GM10266 (cell line): ENCODE measurements around the gene EIF4B.

Experiments
- DNase-seq: peaks from one replicate; pipeline ENCODE4 v3.0.0; 2012; ENCODE audit errors: extremely low spot score
- CTCF ChIP-seq: IDR thresholded peaks from 2 replicates; pipeline ENCODE4 v1.5.1; 2012; ENCODE audit warnings: mild to moderate bottlenecking, low read depth; ENCODE audit not compliant: control insufficient read depth, insufficient read depth; ENCODE audit errors: missing control alignments

EIF4B gene

GRCh38 chr12:53090554-53090953, 84.3 kb downstream of the EIF4B start:
- TF ChIP-seq CTCF: no peak
- DNase-seq: no peak

- no peak for DNase-seq
- no peak for TF ChIP-seq CTCF
These were observed 85.5 kb downstream of the EIF4B start for GRCh38 chr12:53091756-53092155.
